GM18907 (cell line): ENCODE data around the gene MSL2.
"Not testable (repeated sequence)": the region's sequence is repeated elsewhere in the genome, so short reads cannot be mapped to it uniquely, and the experiment has no call there.

Experiments
- ATAC-seq: cut with Tn5 transposase; IDR thresholded peaks from one replicate; pipeline ENCODE4 v1.9.1; 2021; ENCODE audit warnings: mild to moderate bottlenecking, moderate library complexity; ENCODE audit not compliant: unreplicated experiment

The MSL2 gene

DNA sequence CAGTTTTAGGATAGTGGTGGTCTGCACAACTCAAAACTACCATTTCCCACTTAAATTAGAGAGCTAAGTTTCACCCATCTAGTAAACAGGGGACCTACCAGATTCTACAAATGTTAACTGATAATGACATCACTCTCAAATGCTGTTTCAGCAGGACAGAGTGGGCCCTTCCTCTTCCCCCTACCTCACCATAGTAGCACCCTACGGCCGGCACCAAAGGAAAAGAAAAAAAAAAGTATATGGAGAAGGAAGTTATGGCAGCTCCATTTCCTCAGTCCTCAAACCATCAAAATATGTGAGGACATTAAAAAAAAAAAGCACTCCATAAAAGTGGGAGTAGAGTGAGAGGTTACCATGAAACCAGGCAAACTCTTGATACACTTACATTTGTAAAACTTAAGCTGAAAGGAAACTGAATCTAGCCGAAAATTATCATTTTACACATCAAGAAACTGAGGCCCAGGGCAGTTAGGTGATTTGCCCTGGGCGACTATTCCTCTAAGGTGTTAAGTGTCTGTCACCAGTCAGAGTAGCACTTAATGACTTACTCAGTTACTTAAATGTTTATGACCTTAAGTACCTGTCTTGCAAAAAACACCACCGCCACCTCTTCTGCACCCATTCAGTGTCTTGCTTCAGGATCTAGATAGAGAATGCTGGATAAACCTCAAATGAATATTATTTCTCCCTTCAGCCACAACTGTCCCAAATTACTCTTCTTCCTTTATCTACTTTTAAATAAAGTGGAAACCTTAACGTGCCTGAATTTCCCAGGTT lies 2.7 kb downstream of the MSL2 start:
- no peak for ATAC-seq

DNA sequence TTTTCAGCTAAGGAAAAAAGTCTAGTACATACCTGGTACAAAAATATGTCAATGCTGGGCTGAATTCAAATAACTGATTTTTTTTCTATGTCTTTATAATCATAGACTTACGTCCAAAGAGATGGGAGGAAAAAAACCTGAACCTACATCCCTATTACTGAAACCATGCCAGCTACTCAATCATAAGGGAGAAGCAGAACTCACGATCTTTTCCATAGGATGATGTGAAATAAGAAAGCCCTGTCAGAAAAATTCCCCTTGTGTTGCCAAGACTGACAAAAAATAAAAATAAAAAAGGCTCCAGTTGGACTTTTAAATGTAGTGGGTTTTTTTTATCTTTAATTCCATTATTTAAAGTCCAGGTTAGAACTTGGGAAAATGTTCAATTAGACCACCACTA lies 3.3 kb downstream of the MSL2 start:
- ATAC-seq = no peak

GRCh38 chr3:136192195-136192594 lies 3.9 kb downstream of the MSL2 start:
- ATAC-seq = not testable (repeated sequence)

DNA sequence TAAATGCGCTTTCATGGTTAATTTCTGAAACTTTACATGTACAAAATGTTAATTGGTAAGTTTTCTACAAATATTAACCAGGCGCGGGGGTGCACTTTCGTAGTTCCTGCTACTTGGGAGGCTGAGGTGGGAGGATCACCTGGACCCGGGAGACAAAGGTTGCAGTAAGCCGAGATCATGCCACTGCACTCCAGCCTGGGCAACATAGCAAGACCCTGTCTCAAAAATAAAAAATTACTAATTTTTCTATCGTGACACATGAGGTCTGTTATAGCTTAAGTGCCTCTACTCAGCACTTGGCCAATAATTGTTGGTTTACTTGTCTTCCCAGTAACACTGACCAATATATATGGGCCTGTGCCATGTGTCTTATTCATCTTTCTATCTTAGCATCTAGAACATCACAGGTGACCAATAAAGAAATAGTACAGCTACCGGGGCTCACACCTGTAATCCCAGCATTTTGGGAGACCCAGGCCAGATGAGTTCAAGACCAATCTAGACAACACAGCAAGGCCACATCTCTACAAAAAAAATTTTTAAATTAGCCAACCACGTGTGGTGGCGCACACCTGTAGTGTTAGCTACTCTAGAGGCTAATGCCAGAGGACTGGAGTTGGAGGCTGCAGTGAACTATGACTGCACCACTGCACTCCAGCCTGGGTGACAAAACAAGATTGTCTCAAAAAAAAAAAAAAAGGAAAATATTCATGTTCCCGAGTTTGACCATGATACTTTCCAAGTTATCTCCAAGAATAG lies 6.1 kb downstream of the MSL2 start:
- ATAC-seq = no peak

- no peak for ATAC-seq
These were observed 7.1 kb downstream of the MSL2 start for GRCh38 chr3:136189043-136189442.

DNA sequence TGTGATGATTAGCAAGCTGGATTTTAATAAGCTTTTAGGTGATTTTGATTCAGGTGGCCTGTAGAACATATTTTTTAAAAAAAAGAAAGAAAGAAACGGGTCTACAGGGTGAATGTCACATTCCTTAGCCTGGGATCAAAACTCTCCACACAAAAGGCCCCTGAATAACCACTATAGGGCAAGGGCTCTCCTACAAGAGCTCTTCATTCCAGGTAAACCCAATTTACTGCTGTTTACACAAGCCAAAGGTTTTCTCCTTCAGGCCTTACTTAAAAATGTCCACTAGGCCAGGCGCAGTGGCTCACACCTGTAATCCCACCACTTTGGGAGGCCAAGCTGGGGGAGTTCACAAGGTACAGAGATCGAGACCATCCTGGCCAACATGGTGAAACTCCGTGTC lies 8.3 kb downstream of the MSL2 start:
- ATAC-seq = no peak

- no peak for ATAC-seq
These were observed 9.3 kb downstream of the MSL2 start for GRCh38 chr3:136186846-136187245.

DNA sequence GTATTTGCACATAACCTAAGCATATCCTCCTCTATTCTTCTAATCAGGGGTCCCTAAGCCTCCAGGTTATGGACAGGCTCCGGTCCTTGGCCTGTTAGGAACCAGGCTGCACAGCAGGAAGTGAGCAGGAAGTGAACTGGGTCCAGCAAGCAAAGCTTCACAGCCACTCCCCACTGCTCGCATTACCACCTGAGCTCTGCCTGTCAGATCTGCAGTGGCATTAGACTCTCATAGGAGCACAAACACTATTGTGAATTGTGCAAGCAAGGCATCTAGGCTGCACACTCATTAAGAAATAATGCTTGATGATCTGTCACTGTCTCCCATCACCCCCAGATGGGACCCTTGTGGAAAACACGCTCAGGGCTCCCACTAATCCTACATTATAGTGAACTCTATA lies 9.8 kb downstream of the MSL2 start:
- no peak for ATAC-seq

DNA sequence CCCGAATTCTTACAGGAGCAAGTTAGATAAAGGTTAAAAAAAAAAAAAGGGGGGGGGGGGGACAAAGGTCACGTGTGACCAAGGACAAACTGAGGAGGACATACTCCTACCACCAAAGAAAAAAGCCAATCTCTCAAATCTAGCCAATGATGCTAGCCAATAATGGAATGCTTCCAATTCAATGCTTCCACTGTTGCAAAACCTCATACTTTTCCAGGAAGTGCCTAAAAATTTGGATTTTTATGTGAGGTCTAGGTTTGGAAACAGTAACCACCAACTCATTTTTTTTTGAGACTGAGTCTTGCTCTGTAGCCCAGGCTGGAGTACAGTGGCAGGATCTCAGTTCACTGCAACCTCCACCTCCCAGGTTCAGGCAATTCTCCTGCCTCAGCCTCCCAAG lies 11.4 kb downstream of the MSL2 start:
- no peak for ATAC-seq

DNA sequence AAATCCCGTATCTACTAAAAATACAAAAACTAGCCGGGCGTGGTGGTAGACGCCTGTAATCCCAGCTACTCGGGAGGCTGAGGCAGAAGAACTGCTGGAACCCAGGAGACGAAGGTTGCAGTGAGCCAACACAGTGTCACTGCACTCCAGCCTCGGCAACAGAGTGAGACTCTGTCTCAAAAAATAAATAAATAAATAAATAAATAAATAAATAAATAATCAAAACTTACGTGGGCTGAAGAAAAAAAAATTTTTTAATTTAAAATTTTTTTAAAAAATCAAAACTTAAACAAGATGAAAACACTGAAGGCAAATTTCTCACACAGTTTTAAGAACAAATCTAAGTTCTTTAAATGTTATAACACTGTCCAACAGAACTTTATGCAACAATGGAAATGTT lies 14.4 kb downstream of the MSL2 start:
- ATAC-seq = no peak

- no peak for ATAC-seq
These were observed 18.3 kb downstream of the MSL2 start for GRCh38 chr3:136177876-136178275.

- no peak for ATAC-seq
These were observed 22.1 kb downstream of the MSL2 start for GRCh38 chr3:136173939-136174490.

- no peak for ATAC-seq
These were observed 25.0 kb downstream of the MSL2 start for GRCh38 chr3:136171097-136171542.

DNA sequence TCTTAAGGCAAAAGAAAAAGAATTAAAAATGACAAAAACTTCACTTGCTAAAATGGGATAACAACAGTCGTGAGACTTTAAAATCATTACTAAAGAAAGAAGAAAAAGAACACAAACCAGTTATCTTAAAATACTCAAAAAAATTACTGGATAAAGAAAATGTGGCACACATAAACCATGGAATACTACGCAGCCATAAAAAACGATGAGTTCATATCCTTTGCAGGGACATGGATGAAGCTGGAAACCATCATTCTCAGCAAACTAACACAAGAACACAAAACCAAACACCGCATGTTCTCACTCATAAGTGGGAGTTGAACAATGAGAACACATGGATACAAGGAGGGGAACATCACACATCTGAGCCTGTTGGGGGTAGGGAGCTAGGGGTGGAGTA lies 27.9 kb downstream of the MSL2 start:
- not testable (repeated sequence) for ATAC-seq

- no peak for ATAC-seq
These were observed 29.6 kb downstream of the MSL2 start for GRCh38 chr3:136166507-136166906.

DNA sequence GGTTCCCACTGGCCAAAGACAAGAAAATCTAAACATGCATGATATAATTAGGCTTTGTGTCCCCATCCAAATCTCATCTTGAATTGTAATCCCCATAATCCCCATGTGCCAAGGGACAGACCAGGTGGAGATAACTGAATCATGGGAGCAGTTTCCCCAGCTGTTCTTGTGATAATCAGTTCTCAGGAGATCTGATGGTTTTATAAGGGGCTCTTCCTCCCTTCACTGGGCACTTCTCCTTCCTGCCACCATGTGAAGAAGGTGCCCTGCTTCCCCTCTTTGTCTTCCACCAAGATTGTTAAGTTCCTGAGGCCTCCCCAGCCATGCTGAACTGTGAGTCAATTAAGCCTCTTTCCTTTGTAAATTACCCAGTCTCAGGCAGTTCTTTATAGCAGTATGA lies 32.5 kb downstream of the MSL2 start:
- not testable (repeated sequence) for ATAC-seq

DNA sequence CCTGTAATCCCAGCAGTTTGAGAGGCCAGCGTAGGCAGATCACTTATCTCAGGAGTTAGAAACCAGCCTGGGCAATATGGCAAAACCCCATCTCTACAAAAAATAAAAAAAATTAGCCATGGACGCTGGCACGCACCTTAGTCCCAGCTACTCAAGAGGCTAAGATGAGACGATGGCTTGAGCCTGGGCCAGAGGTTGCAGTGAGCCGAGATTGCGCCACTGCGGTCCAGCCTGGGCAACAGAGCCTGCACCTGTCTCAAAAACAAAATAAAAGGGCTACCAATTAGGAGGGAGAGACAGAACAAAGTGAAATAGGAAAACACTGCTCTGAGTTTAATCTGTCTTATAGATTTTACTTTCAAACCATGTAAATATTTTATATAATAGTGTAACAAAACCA lies 33.8 kb downstream of the MSL2 start:
- no peak for ATAC-seq

DNA sequence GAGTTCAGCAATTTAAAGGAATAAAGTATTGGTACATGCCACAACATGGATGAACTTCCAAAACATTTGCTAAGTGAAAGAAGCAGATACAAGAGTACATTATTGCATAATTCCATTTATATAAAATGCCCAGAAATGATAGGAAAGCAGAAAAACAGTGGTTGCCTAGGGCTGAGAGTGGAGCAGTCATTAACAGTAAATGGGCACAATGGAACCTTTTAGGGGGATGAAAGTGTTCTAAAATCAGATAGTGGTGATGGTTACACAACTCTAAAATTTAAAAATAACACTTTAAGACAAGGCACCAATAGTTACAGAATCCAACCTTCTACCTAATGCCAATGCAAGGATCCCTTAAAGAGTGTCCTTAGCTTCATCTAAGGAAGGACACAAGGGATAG lies 34.6 kb downstream of the MSL2 start:
- ATAC-seq = no peak

DNA sequence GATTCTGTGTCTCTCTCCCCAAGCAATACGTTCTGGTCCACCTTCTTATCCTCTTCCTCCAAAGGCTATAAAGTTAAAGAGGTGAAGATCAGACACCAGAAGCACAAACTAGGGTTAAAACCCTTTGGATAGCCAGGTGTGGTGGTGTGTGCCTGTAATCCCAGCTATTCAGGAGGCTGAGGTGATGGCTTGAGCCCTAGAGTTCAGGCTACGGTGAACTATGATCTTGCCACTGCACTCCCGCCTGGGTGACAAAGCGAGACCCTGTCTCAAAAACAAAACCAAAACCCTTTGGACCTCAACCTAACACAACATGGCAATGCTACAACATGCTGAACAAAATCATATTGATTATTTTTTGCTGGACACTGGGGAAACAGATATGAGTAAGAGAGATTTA lies 43.2 kb downstream of the MSL2 start:
- no peak for ATAC-seq

DNA sequence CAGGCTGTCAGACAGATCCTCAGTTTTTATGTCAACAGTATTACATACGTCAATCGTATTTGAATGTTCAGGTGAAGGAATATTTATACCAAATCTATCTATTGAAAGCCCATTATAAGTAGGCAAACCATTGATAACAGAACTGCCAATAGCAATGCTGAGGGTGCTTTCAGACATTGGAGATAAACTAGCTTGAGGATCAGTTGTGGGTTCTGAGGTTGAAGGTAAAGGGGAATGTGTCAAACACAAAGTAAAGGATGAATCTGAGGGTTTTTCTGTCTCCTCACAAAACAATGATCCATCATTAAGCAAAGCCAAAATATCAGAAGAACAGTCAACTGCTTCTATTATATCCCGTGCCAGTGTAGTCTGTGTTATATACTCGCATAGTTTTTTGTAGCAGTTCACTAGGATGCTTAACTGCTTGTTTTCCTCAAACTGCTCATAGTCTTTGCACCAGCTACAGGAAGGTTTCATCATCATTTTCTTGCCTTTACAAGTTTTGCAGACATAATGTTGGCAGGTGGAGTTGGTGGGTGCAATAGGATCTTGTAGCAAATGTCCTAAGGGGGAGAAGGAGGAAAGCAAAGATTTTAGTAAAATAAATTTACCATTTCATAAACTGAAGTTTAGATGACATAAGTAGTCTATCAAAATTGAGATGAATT lies 43.8 kb downstream of the MSL2 start:
- no peak for ATAC-seq

DNA sequence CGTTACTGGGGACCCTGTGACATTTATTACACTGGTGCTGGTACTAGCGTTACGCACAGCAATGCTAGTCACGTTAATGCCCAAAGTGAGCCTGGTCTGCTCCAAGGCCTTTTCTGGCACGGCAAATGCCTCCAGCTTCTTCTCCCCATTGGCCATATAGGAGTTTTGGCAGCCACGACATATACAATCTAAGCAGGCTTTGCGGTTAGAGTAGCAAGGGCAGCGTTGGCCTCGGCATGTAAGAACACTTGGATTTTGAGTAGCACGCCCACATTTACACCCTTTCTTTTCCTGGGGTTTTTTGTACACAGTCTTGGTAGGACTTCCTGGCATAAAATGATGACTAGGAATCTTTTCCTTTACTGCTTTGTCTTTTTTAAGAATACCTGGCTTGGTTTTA lies 44.9 kb downstream of the MSL2 start:
- no peak for ATAC-seq

- no peak for ATAC-seq
These were observed 46.5 kb downstream of the MSL2 start for GRCh38 chr3:136149667-136150066.
